ENCODE results near the gene SAMD3. TPM values are rescaled to one million over a fixed set of nuclear protein-coding genes. Genes with fewer than 3 reads are reported as not detected.

Gene SAMD3
- total RNA-seq, 1 donor from 2014 or later, result 0.35 TPM

- Mint-ChIP-seq H3K4me1 (ENCODE audit: low read depth) (no peaks in the 10 kb centered on the region), H3K36me3 (ENCODE audit: low read depth) (no peaks in the 10 kb centered on the region), H3K27ac (ENCODE audit: unreplicated experiment) (no peak overlapping the region), H3K9me3 (ENCODE audit: low read depth) (no peaks in the 10 kb centered on the region), H3K27me3 (ENCODE audit: low read depth) (no peaks in the 10 kb centered on the region), H3K4me3 (ENCODE audit: unreplicated experiment) (no peak overlapping the region)
- TF ChIP-seq CTCF (IDR thresholded peaks at IDR 0.05), result no peak
- DNase-seq (ENCODE audit: low spot score), result no peak
These were observed 4.6 kb downstream of the SAMD3 start for GRCh38 chr6:130218134-130218533.

GRCh38 chr6:130216620-130217019 is 6.1 kb downstream of the SAMD3 start:
- no peaks in the 10 kb centered on the region for H3K36me3 Mint-ChIP-seq (ENCODE audit: low read depth)
- H3K27me3 Mint-ChIP-seq (ENCODE audit: low read depth), result no peaks in the 10 kb centered on the region
- no peak for TF ChIP-seq CTCF (IDR thresholded peaks at IDR 0.05)
- H3K9me3 Mint-ChIP-seq (ENCODE audit: low read depth), result no peaks in the 10 kb centered on the region
- H3K4me3 Mint-ChIP-seq (ENCODE audit: unreplicated experiment), result no peak overlapping the region
- no peaks in the 10 kb centered on the region for H3K4me1 Mint-ChIP-seq (ENCODE audit: low read depth)
- no peak overlapping the region for H3K27ac Mint-ChIP-seq (ENCODE audit: unreplicated experiment)
- DNase-seq (ENCODE audit: low spot score), result no peak

- no peak for TF ChIP-seq CTCF (IDR thresholded peaks at IDR 0.05)
- H3K4me1 Mint-ChIP-seq (ENCODE audit: low read depth), result no peaks in the 10 kb centered on the region
- no peak overlapping the region for H3K4me3 Mint-ChIP-seq (ENCODE audit: unreplicated experiment)
- H3K9me3 Mint-ChIP-seq (ENCODE audit: low read depth), result no peaks in the 10 kb centered on the region
- no peak for DNase-seq (ENCODE audit: low spot score)
- no peaks in the 10 kb centered on the region for H3K27me3 Mint-ChIP-seq (ENCODE audit: low read depth)
- no peak overlapping the region for H3K27ac Mint-ChIP-seq (ENCODE audit: unreplicated experiment)
- H3K36me3 Mint-ChIP-seq (ENCODE audit: low read depth), result no peaks in the 10 kb centered on the region
These were observed 7.2 kb downstream of the SAMD3 start for GRCh38 chr6:130215526-130215925.

- Mint-ChIP-seq H3K27me3 (ENCODE audit: low read depth) (no peaks in the 10 kb centered on the region), H3K36me3 (ENCODE audit: low read depth) (no peaks in the 10 kb centered on the region), H3K4me1 (ENCODE audit: low read depth) (no peaks in the 10 kb centered on the region), H3K9me3 (ENCODE audit: low read depth) (no peaks in the 10 kb centered on the region), H3K4me3 (ENCODE audit: unreplicated experiment) (no peak overlapping the region), H3K27ac (ENCODE audit: unreplicated experiment) (no peak overlapping the region)
- DNase-seq (ENCODE audit: low spot score), result no peak
- no peak for TF ChIP-seq CTCF (IDR thresholded peaks at IDR 0.05)
These were observed 10.4 kb downstream of the SAMD3 start for GRCh38 chr6:130212215-130212874.

- H3K27me3 Mint-ChIP-seq (ENCODE audit: low read depth), result no peaks in the 10 kb centered on the region
- TF ChIP-seq CTCF (IDR thresholded peaks at IDR 0.05), result no peak
- H3K36me3 Mint-ChIP-seq (ENCODE audit: low read depth), result no peaks in the 10 kb centered on the region
- no peaks in the 10 kb centered on the region for H3K4me1 Mint-ChIP-seq (ENCODE audit: low read depth)
- H3K4me3 Mint-ChIP-seq (ENCODE audit: unreplicated experiment), result no peak overlapping the region
- H3K27ac Mint-ChIP-seq (ENCODE audit: unreplicated experiment), result no peak overlapping the region
- no peaks in the 10 kb centered on the region for H3K9me3 Mint-ChIP-seq (ENCODE audit: low read depth)
- no peak for DNase-seq (ENCODE audit: low spot score)
These were observed 11.1 kb downstream of the SAMD3 start for GRCh38 chr6:130211691-130212090.
